ENCODE results near the gene STON2.

DNA sequence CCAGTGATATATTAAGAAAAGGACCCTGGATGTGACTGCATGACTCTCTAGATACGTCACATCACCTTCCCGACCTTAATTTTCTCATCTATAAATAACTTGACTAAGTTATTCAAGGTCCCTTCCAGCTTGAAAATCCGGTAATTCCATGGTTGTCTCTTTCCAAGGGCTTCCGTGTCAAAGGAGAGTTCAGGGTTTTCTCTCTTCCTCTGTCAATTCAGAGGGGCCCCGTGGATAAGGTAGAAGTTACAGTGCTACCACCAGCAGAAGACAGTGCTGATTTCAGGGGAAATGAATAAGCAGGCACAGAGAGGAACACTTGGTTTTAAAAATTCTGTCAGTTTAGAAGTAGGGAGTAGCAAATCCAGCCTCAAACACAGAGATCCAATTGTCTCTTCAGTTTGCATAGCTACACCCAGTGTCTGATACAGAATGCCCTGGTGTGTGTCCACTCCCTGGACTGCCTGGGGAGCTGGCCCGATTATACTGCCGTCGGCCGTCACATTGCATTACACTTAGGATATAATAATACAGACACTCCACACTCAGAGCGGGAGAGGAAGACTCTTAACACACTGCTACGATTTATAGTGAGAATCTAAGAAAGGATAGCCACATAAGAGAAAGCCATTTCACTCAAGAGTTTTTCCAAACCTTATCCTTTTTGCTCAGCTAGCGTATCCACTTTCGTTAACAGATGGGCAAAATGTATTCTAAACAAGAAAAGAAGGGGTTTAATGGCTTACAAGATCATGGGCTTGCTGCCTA lies 124.6 kb downstream of the STON2 start:
- TF ChIP-seq, protein P1, sequence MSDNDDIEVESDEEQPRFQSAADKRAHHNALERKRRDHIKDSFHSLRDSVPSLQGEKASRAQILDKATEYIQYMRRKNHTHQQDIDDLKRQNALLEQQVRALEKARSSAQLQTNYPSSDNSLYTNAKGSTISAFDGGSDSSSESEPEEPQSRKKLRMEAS (IDR thresholded peaks at IDR 0.05) = no peak
- TF ChIP-seq RAD21 (IDR thresholded peaks at IDR 0.05) (no peak), SP1 (IDR thresholded peaks at IDR 0.05) (no peak), EGR1 (IDR thresholded peaks at IDR 0.05; ENCODE audit: low read depth in 2 of 2) (no peak), TAF1 (conservative IDR thresholded peaks at IDR 0.05) (no peak), YY1 (IDR thresholded peaks at IDR 0.05) (no peak)
- TF ChIP-seq, protein P2, sequence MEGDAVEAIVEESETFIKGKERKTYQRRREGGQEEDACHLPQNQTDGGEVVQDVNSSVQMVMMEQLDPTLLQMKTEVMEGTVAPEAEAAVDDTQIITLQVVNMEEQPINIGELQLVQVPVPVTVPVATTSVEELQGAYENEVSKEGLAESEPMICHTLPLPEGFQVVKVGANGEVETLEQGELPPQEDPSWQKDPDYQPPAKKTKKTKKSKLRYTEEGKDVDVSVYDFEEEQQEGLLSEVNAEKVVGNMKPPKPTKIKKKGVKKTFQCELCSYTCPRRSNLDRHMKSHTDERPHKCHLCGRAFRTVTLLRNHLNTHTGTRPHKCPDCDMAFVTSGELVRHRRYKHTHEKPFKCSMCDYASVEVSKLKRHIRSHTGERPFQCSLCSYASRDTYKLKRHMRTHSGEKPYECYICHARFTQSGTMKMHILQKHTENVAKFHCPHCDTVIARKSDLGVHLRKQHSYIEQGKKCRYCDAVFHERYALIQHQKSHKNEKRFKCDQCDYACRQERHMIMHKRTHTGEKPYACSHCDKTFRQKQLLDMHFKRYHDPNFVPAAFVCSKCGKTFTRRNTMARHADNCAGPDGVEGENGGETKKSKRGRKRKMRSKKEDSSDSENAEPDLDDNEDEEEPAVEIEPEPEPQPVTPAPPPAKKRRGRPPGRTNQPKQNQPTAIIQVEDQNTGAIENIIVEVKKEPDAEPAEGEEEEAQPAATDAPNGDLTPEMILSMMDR (IDR thresholded peaks at IDR 0.05; ENCODE audit: low read depth, low read length, missing input control) = no peak
- TF ChIP-seq, protein P3, sequence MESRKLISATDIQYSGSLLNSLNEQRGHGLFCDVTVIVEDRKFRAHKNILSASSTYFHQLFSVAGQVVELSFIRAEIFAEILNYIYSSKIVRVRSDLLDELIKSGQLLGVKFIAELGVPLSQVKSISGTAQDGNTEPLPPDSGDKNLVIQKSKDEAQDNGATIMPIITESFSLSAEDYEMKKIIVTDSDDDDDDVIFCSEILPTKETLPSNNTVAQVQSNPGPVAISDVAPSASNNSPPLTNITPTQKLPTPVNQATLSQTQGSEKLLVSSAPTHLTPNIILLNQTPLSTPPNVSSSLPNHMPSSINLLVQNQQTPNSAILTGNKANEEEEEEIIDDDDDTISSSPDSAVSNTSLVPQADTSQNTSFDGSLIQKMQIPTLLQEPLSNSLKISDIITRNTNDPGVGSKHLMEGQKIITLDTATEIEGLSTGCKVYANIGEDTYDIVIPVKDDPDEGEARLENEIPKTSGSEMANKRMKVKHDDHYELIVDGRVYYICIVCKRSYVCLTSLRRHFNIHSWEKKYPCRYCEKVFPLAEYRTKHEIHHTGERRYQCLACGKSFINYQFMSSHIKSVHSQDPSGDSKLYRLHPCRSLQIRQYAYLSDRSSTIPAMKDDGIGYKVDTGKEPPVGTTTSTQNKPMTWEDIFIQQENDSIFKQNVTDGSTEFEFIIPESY (IDR thresholded peaks at IDR 0.05) = no peak
- TF ChIP-seq, protein P4, sequence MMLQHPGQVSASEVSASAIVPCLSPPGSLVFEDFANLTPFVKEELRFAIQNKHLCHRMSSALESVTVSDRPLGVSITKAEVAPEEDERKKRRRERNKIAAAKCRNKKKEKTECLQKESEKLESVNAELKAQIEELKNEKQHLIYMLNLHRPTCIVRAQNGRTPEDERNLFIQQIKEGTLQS (IDR thresholded peaks at IDR 0.05) = no peak
